HG03159 (cell line): ENCODE measurements around the gene CDH4.

ENCODE experiments used
- ATAC-seq: cut with Tn5 transposase; IDR thresholded peaks from one replicate; pipeline ENCODE4 v1.9.1; 2021; ENCODE audit warnings: mild to moderate bottlenecking, moderate library complexity; ENCODE audit not compliant: unreplicated experiment

Gene CDH4

DNA sequence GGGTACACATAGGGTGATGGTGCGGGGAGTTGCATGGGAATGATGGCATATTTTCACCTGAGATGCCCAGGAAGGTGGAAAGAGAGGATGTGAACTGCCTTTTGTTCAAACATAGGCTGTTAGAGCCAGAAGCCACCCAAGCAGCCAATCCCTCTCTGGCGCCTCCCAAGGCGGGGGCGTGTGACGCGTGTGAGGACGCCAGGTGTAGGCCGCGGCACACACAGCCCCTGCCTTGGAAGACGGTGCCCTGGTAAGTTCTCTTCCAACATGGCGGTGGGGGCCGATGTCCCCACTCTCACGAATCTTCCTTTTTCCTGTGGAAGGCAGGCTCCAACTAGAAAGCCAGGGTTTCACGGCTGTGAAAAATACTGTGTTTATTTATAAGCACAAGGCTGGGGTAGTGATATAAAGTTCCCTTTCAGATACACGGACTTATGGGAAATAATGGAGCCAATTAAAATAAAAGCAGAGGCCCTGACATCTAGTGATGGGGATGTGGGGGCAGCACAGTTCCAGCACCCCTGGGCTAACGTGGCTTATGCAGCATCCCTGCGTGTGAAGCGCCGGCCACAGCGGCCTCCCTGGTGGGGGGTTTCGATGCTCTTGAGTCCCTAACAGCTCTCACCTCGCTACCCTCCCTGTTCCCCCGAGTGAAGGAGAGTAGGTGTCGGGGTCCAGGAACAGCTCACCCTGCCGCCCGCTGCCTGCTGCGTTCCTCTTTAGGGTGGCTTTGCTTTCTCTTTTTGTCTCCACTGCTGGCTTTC lies 28.3 kb downstream of the CDH4 start:
- ATAC-seq, result no peak

DNA sequence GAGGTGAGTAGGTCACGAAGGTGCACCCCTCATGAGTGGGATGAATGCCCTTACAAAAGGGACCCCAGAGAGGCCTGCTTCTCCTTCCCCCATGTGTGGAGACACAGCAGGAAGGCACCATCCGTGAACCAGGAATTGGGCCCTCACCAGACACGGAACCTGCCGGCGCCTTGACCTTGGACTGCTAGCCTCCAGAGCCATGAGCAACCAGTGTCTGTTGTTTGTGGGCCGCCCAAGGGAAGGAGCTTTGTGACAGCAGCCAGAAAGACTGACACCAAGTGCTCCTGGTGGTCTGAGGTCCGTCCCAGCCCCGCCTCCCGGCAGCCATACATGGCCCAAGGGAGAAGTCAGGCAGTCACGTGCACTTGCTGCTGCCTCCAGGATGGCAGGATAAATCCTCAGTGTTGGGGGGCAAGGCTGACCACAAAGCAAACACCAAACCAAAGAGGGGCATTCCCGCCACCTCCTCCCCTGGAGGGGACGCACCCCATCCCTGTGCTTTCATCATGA lies 29.3 kb downstream of the CDH4 start:
- no peak for ATAC-seq

DNA sequence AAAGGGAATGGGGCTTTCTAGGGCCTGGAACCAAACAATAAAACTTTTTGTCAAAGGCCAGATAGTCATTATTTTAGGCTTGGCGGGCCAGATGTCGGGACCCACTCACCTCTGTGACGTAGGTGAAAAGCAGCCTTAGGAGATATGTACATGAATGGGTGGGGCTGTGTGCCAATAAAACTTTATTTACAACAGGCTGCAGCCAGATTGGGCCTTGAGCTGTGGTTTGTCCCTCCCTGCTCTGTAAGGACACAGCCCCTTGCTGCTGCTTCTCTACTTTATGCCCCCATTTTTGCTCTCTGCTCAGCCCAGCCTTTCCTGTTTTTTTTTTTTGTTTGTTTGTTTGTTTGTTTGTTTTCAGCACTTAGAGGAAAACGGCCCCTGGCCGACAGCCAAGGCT lies 32.7 kb downstream of the CDH4 start:
- ATAC-seq, result no peak

DNA sequence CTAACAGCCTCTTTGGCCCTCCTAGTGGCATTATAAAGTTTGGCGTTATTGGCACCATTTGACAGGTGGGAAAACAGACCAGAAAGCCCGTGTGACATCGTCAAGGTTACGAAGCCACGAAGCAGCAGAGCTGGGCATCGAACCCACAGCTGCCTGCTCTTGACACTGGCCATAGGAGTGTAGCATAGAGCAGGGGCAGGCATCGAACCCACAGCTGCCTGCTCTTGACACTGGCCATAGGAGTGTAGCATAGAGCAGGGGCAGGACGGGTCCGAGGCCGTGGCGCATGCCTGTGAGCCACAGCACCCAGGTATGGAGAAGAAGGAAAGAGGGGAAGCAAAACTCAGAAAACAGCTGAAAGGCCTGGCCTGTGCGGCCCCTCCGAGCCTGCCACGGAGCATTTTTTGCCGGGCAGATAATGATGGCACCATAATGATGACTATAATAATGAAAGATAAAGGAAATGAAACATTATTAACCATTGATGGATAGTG lies 33.1 kb downstream of the CDH4 start:
- ATAC-seq, result no peak

DNA sequence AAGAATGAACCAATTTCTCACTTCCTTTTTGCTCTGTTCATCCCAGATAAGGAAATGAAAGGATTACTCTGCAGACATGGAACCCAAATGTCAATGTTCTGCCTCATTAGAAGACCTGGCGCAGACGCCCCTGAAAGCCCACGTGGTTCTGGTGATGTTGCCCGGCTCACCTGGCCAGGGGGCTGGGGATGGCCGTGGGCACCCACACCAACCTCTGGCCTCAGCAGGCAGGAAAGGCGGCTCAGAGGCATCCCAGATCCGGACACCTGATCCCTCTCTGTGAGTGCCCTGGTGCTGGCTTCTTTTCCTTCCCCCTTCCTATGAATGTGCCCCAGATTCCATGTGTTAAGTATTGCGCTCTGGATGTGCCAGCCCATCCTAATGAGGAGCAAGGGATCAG lies 33.6 kb downstream of the CDH4 start:
- ATAC-seq, result no peak

DNA sequence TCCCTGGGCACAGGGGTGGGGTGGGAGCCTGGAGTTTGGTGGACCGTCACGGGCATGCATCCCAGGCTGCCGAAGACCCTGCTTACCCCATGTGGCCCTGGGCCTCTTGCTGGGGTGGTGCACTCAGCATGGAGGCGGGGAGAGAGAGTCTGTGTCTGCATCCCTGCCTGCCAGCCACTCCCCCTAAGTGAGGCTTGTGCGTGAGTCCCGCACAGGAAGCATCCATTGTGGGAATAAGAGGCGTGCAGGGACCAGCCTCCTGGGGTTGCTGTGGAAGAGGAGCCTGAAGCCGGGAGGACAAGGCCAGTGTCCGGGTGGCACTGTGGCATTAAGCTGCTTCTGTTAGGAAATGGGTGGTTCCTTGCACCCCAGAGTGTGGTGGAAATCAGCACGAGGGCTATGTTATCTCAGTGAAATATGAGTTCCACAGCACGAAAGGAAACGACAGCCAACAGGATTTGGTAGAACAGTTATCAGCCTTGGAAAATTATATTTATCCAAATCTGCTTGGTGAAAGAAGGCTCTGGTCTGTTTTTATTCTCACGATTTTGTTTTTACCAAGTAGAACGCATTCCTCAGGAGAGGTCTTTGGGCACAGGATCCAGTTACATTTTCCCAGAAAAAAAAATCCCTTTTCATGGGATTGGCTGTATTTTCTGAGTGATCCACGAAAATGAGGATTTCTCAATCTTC lies 35.7 kb downstream of the CDH4 start:
- no peak for ATAC-seq

DNA sequence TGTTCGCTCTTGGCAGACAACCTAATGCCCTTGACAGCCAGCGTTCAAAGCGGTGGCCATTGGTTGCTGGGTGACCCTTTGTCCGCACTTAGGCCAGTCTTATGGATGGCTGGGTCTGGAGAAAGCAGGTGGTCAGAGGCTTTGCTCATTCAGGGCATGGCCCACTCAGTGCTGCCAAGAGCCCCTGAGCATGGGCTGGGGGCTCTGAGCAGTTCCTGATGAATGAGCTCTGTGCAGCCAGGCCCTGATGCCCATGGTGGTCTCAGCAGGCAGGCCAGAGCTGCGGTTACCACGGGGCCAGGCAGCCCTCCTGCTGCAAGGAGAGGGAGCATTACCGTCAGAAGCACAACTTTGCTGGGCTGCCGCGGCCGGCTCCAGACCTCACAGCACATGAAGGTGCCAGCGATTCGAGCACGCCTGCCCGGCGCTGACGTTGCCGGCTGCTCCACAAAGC lies 36.3 kb downstream of the CDH4 start:
- no peak for ATAC-seq

DNA sequence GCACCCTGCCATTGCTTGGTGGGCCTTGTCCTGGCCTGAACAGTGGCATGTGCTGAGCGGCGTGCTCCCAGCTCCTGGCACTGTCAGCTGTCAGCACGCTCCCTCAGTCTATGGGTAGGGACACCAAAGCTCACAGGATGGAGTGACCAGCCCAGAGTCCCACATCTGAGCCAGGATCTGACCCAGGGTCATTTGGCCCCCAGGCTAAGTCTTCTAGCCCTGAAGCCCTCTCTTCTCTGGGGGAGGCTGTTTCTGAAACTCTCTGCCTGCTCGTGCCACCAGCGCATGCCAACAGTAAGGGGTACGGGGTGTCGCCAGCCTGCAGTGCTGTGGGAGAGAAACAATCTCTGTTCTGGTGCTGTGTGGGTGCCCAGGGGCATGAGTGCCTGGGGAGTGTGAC lies 37.1 kb downstream of the CDH4 start:
- ATAC-seq, result no peak

DNA sequence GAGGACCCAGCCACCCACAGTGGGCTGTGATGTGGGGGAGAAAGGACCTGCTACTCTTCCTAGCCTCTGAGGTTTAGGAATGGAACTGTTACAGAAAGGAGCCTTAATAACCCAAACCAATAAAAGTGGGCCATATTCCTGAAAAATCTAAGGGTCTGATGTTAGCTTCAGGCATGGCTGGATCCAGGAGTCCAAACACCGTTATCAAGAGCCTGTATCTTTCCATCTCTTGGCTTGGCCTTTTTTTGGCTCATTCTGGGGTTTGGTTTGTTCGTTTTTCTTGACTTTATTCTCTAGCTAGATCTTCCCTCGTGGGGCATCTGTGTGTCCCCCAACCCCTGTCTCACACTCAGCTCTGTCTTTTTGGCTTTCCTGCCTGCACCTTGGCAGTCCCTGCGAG lies 38.7 kb downstream of the CDH4 start:
- no peak for ATAC-seq

DNA sequence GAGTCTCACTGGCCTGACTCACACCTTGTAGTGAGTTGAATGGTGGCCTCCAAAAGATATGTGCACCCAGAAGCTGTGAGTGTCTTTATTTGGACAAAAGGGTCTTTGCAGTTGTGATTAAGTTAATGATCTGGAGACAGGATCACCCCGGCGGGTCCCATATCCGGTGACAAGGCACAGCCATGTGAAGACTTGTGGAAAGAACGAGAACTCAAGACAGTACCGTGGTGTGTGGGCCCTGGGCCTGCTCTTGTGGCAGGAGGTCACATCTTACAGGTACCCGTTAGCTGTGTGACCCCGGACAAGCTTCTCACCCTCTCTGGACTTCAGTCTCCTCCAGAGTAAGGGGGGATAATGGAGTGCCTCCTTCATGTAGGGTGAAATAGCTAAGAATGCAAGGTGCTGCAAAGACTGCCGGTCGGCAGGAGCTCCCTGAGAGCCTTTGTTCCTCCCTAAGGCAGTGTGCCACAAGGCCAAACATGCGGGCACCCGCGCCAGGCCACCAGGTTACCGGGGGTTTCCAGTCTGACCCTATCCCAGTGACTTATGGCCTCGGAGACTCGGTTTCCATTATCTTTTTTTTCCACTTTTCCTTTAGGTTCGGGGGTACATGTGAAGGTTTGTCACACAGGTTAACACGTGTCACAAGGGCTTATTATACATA lies 39.2 kb downstream of the CDH4 start:
- no peak for ATAC-seq

DNA sequence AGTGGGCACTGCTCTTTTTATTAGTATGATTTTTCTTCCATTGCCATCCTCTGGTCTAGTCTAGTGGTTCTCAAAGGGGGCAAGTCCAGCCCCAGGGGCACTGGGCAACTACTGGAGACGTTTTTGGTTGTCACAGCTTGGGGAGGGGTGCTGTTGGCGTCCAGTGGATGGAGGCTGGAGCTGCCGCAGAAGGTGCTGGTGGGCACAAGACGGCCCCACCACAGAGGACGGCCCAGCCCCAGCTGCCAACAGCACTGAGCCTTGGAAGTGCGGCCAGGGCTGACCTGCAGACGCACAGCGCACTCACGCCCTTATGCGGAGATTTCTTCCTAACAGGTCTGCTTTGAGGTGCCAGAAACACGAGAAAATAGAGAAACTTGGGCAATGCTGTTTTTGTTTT lies 40.3 kb downstream of the CDH4 start:
- ATAC-seq, result no peak

DNA sequence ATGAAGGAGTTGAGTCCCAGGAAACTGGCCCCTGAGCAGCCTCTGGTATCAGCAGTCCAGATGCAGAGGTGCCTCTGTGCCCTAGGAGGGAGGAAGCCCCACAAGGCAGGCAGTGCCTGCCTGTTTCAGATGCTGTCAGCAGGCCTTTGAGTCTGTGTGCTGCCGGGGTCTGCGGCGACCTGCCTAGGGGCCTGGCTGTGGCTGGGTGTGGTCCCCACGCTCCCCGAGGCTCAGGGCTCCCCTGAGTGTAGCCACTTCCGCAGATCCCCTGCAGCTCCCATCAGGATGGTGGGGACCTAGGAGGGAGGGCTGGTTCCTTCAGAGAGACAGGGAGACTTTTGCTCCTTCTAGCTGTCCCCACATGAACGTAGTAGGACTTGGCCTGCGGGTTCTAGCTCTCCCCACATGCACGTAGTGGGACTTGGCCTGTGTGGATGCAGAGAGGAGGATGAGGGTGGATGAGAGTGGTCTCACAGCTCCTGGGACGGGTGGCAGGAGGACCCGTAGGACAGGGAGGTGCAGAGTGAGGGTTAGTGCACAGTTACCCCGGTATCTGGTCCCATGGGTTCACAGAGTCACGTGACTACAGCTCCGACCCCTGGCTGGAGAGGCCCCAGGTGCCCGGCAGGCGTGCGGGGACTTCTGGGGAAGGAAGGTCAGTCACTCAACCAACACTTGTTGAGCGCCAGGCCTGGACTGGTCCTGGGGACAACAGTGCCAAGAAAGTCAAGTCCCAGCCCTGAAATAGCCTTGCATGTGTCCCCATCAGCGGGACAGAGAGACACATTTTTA lies 41.0 kb downstream of the CDH4 start:
- ATAC-seq, result no peak

DNA sequence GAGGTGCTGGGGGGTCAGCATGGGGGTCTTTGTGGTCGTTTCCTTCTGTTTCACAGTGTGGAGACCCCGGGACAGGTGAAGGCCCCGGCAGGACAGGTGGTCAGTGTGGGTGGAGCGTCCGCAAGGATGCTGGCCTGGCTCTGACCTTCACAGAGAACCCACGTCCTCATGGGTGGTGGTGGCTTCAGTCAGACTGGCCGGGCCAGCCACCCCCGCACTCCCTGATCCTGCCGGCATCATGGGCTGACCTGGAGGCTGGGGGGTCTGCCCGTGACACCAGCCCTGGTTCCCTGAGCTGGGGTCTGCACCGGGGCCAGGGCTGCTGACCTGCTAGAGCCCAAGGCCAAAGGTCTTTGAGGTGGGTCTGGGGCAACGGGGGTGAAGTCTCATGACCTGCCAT lies 41.9 kb downstream of the CDH4 start:
- no peak for ATAC-seq

DNA sequence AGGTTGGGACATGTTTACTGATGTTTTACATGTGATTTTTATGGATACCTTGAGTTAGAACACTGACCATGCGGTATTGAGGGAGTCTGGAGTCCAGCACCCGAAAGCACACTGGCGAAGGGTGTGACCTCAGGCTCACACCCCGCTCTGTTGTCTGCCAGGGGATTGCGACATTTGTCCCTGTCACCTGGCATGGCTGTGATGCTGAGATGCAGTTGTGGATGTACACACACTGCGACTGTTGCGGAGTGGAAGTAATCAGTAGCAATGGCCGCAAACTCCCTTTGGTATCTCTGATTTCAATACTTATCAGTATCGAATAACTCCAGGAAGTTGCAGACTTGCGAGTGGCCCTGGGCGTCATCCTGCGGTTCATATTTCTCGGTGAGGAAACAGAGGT lies 43.2 kb downstream of the CDH4 start:
- ATAC-seq, result no peak

DNA sequence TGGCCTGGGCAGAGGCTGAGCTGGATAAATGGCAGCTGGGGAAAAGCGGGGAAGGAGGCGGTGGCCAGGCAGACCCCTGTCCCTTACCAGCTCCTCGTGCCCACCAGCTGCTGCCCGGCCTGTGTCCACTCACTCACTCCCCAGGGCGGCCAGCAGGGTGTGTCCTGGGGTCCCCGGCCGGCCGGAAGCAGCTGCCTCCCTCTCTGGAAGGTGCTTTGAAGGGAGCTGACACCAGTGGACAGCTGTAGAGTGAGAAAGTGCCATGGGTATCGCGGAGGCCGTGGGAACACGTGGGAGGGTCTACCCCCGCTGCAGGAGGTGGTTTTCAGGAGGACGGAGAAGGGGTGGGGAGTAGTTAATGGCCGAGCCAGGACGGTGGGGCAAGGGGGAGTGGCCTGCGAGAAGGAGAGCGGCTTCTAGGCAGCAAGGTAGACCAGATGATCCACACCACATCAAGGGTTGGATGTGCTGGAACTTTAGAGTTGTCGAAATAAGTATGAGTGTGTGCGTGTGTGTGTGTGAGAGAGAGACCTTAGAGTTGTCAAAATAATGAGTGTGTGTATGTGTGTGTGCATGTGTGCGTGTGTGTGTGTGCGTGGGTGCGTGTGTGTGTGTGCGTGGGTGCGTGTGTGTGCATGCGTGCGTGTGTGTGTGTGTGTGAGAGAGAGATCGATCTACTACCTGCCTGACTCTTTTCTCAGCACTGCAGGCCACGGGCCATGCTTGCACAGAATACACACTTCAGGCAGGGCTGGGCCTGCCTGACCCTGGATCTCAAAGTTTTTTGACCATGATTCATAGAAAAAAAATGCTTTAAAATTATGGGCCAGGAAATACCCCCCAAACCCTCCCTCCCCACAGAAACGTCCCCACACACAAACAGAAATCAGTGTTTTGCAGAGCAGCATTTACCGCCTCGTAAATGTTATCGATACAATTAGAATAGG lies 43.9 kb downstream of the CDH4 start:
- no peak for ATAC-seq

DNA sequence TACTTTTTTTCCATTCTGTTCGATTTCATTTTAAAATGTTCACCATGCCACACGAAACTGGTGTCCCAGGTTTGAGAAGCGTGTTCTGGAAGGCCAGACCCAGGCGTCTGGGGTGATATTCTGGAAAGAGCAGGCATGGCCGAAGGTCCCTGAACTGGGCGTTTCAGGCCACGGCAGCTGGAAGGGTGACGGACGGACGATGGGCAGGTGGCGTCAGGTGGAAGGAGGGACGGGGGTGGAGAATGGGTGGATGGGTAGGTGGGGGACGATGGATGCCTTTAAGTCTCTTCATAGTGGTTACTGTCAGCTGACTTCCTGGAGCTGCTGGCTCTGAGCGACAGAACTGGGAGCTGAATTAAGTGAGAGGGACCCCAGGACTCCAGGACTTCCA lies 44.6 kb downstream of the CDH4 start:
- no peak for ATAC-seq

DNA sequence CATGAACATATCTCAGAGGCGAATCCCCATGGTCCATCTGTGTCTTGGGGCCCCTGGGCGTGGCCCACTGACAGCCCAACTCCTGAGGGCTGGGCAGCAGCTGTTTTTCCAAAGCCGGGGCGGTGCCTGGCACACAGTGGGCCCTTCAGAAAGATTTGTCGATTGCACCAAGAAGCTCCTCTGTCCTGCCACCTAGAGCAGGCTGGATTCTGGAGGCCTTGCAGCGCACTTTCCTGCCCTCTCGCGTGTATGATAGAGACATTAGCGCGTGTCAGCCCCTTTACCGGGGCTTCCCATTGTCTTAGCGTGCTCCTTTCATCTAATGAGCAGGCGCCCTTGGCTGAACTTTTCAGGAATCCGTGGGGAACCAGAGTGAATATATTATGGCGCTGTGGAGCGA lies 45.4 kb downstream of the CDH4 start:
- no peak for ATAC-seq

DNA sequence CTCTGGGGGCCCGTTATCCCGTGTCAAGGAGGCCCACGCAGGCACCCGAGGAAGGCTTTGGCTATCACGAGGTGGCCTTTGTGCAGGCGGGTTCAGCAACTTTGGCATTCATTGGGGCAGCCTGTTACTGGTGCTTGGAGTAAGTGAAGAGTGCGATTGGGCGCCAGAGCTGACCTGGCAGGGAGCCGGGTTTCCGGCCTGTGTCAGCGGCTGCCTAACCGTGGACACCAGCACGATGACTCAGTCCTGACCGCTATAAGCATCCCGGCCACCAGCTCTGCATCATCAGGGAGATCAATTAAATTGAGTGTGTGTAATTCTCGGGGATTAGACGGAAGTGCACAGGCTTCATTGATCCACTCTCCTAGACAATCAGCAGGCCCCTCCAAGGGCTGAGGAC lies 45.9 kb downstream of the CDH4 start:
- no peak for ATAC-seq

DNA sequence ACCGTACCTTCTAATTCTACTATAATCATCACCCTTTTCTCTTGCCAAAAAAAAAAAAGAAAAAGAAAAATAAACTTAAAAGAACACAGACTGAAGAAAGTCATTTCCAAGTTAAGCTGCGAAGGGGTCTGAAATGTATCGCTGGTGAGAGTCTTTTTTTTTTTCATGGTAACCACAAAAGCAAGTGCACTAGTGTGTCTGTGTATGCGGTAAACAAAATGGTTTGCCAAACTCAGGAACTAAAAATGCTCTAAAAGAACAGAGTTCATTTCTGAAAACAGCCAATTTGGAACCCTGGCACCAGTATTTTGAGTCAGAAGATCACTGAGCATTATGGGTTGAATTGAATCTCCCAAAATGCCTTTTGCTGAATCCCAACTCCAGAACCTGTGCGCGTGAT lies 46.6 kb downstream of the CDH4 start:
- no peak for ATAC-seq

DNA sequence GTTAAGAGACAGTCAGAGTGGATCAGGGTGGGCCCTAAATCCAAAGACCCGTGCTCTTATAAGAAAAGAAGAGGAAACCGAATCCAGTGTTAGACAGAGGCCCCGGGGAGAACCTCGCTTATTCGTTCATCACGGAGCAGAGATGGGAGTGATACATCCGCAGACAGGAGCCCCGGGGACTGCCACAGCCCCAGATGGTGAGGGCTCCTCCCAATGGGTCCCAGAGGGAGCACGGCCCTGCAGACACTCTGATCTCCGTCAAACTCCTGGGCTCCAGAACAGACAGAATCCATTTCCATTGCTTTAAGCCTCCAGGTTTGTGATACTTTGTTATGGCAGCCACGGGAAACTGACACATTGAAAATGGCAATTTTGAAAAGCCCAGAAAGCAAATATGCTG lies 47.0 kb downstream of the CDH4 start:
- ATAC-seq, result no peak
